GM04503 (cell line): ENCODE results near the gene OMP.
A peak's percentile ranks its signal among the peaks of the same experiment; 100 is the strongest.

Experiments used
- DNase-seq: peaks from one replicate; pipeline ENCODE4 v3.0.0-alpha.2; 2012; ENCODE audit warnings: low read depth

The OMP gene

DNA sequence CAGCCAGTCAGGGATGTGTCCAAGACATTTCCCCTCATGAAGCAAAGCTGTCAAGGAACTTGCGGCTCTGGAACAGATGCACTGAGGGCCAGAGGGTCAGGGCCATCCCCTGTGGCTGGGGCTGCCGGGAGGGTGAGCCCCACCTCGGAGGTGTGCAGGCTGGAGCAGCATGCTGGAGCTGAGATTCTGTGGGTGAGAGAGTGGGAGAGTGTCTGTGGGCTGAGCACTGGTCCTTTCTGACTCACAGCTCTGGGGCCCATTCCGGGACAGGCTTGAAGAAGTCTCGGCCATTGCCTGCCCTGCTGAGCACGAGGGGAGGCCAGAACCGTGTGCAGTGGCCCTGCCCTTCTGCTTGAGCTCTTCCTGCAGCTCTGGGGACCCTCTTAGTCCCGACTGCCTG, 2.1 kb downstream of the OMP start:
- DNase-seq, result no peak

- no peak for DNase-seq
These were observed 3.7 kb downstream of the OMP start for GRCh38 chr11:77106321-77106720.

GRCh38 chr11:77106759-77107158, 4.1 kb downstream of the OMP start:
- no peak for DNase-seq

GRCh38 chr11:77107950-77108349, 5.3 kb downstream of the OMP start:
- peak; percentile 71 for DNase-seq

- no peak for DNase-seq
These were observed 5.8 kb downstream of the OMP start for GRCh38 chr11:77108436-77108835.

DNA sequence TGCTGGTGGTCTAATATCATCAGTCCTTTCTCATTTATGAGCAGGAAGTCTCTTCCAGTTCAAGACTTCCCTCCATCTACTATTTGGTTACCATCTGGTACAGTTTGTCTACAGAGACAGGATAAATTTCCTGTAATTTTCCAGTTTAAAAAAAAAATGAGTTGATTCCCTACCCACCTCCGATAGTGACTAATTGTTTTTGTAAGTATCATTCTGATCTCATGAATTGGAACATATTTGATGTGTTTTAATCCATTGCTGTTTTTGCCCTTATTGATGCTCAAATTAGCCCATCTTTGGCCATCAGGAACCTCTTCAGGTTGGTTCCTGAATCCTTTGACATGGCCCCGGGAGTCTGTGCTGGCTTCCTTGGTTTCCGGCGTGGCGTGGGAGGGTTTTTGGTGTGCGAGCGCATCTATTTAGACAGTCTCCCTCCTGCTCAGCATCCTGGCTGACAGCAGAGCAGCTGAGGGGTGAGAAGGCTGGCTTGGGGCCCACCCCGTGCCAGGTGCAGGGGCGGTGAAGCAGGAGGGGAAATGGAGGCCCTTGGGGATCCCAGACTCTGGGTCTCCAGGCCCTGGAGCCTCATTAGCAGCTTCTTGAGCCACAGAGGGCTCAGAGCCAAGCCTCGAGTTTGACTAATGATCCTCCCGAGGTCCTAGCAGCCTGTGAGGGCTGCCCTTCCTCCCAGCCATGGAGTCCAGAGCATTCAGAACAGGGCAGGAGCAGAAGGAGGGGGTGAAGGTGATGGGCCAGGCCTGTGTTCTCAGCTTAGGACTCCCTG, 6.8 kb downstream of the OMP start:
- DNase-seq, result no peak

GRCh38 chr11:77110836-77111235, 8.2 kb downstream of the OMP start:
- no peak for DNase-seq

DNA sequence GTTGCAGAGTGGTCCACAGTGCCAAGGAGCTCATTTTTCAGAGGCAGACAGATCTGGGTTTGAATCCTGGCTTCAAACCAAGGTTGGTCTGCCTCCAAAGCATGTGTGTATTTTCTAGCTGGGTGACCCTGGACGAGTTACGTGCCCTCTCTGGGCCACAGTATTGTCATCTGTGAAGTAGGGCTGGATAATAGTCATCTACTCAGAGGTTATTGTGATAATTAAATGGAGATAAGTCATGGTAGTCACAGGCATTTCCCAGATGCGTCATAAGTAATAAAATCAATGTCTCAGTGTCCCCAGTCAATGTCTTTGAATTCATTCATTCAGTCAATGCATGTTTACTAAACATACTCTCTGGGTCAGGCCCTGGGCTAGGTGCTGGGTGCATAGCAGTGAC, 8.6 kb downstream of the OMP start:
- DNase-seq, result no peak

DNA sequence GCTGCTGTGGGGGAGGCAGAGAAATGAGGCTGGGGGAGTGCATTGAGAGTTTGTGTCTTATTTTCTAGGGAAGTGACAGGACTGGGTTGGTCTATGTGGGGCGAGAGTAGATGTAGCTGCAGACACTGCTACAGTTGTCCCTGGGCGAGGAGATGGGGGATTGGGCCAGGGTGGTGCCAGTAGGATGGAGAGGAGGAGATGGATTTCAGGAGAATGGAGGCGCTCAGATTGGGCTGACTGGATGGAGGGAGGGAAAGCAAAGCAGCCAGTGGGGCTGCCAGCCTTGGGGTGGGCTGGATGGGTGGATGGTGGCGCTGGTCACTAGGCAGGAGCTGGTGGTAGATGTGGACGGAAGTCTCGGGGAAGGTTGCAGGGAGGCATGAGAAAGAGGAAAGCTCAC, 9.3 kb downstream of the OMP start:
- DNase-seq, result no peak

DNA sequence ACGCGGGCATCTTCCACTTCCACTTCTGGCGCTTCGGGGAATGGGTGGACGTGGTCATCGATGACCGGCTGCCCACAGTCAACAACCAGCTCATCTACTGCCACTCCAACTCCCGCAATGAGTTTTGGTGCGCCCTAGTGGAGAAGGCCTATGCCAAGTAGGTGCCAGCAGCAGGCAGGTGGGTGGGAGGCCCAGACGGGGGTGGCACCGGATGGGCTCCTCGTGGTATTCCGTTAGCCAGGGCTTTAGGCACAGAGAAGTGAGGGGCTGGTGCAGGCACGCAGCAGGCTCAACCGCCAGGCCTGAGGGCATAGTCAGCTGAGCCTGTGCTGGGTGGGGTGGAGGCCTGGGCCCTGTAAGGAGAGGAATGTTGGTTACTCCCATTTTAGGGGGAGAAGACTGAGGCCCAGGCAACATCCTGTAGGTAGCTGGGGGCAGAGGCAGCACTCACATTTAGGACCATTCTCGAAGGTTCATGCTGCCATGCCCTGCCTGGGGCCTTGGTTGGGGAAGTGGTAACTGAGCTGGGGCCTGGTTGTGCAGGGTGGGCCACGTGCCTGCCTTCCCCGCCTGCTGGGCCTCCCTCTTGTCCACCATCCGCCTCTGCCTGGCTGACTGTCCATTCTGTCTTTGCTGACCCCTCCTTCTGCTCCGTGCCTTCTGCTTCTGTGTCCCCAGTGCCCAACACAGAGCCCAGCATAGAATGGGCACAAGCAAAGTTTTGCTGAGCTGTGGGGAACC, 10.2 kb downstream of the OMP start:
- DNase-seq, result no peak

DNA sequence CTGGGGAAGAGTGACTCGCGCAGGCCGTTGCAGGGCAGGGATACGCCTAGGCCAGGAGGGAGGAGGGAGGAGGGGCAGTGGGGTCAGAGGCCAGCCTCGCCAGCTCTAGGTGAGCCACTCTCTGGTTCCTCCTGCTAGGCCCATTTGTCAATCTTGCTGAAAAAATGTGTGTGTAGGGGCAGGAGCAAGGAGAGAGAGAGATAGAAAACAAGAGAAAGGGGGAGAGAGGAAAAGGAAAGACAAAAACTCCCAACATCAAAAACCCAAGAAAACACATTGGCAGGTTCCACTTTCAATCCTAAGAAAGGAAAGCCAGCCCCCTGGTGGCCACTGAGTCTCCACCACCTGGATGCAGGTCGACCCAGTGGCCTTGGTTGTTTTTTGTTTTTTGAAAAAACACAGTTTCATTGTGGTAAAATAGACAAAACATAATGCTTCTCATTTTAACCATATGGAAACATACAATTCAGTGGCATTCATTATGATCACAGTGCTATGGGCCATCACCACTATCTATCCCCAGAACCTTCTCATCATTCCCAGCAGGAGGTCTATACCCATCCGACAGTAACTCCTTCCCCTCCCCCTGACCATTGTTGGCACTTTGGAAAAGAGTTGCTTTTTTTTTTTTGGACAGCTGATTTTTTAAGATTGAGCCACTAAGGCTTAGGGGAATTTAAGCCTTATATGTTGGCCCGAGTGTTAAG, 10.9 kb downstream of the OMP start:
- DNase-seq, result no peak

DNA sequence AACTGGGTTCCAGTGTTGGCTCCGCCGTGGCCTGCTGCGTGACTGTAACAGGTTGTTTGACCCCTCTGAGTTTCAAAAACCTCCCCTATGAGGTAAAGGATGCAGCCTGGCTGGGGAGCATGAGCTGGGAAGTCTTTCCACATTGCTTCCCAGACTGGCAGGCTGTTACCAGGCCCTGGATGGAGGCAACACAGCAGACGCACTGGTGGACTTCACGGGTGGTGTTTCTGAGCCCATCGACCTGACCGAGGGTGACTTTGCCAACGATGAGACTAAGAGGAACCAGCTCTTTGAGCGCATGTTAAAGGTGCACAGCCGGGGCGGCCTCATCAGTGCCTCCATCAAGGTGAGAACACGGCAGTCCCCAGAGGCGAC, 11.4 kb downstream of the OMP start:
- DNase-seq, result no peak

DNA sequence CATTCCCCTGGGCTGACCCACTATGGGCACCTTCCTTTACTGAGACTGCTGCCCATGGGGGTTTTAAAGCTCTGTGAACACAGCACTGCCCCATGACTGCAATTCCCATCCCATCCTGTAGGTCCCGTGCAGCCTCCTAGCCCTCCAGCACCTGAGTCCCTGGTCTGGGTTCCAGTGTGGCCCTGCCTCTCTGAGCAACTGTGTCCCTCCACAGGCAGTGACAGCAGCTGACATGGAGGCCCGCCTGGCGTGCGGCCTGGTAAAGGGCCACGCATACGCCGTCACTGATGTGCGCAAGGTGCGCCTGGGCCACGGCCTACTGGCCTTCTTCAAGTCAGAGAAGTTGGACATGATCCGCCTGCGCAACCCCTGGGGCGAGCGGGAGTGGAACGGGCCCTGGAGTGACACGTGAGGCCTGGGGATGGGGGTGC, 12.6 kb downstream of the OMP start:
- no peak for DNase-seq

DNA sequence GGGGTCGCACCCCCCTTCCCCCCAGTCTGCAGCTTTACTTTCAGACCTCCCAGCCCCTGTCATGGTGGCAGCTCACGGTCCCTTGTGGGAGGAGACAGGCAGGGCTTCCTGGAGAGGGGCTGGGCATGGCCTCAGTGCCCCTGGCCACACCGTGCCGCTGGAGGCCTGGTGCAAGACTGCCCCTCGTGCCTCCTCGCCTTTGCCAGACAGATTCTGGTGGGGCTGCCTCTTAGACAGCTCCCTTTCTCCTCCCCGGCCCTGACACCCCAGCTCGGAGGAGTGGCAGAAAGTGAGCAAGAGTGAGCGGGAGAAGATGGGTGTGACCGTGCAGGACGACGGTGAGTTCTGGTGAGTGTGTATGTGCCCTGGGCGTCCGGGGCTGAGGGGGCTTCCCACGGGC, 13.3 kb downstream of the OMP start:
- DNase-seq, result no peak

GRCh38 chr11:77117492-77117891, 14.9 kb downstream of the OMP start:
- DNase-seq, result no peak

DNA sequence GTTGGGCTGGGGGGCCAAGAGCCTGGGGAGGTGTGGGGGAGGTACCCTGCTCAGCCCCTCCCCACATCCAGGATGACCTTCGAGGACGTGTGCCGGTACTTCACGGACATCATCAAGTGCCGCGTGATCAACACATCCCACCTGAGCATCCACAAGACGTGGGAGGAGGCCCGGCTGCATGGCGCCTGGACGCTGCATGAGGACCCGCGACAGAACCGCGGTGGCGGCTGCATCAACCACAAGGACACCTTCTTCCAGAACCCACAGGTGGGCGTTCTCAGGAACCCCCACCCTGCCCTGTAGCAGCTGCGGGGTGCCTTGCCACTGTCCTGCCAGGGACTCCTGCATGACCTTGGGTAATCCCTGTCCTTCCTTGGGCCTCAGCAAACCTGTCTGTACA, 15.4 kb downstream of the OMP start:
- DNase-seq, result no peak

DNA sequence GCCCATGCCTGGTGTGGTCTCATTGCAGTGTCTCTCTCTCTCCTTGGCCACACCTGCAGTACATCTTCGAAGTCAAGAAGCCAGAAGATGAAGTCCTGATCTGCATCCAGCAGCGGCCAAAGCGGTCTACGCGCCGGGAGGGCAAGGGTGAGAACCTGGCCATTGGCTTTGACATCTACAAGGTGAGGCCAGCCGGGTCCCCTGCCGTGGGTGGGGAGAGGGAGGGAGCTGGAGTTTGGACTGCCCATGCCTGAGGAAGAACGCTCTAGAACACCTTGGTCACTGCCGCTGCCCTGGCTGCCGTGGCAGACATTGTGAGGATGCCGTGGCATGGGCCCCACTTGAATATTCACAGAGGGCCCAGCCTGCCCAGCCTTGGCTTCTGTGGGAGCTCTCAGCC, 16.3 kb downstream of the OMP start:
- DNase-seq, result no peak

GRCh38 chr11:77119531-77119936, 16.9 kb downstream of the OMP start:
- DNase-seq, result no peak

DNA sequence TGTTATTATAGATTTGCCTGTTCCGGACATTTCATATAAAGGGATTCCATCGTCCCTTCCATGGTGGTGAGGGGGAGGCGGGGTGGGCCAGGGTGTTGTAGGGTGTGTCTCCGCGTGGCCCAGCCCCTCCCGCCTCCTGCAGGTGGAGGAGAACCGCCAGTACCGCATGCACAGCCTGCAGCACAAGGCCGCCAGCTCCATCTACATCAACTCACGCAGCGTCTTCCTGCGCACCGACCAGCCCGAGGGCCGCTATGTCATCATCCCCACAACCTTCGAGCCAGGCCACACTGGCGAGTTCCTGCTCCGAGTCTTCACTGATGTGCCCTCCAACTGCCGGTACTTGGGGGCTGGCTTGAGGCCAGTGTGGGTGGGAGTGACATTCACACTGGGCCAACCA, 17.9 kb downstream of the OMP start:
- DNase-seq, result no peak

GRCh38 chr11:77121096-77121640, 18.5 kb downstream of the OMP start:
- DNase-seq, result no peak

GRCh38 chr11:77121876-77122575, 19.4 kb downstream of the OMP start:
- DNase-seq, result no peak

GRCh38 chr11:77122576-77123212, 20.1 kb downstream of the OMP start:
- no peak for DNase-seq
